AG09309 (cell line): ENCODE data around the gene JCAD.

Source experiments
- DNase-seq: peaks from one replicate; pipeline ENCODE4 v3.0.0-alpha.2; 2010; ENCODE audit warnings: low read depth
- H3K4me3 ChIP-seq: 2 replicates; pipeline ENCODE4 v1.5.1; 2011; ENCODE audit warnings: mild to moderate bottlenecking, low read depth, low read length, moderate library complexity; ENCODE audit not compliant: control insufficient read depth
- TF ChIP-seq, protein P1 (sequence below): IDR thresholded peaks from 2 replicates; pipeline ENCODE4 v1.5.1; 2011; ENCODE audit warnings: mild to moderate bottlenecking, low read depth, low read length, inconsistent platforms; ENCODE audit not compliant: insufficient read depth, control insufficient read depth; ENCODE audit errors: missing control alignments

JCAD gene

DNA sequence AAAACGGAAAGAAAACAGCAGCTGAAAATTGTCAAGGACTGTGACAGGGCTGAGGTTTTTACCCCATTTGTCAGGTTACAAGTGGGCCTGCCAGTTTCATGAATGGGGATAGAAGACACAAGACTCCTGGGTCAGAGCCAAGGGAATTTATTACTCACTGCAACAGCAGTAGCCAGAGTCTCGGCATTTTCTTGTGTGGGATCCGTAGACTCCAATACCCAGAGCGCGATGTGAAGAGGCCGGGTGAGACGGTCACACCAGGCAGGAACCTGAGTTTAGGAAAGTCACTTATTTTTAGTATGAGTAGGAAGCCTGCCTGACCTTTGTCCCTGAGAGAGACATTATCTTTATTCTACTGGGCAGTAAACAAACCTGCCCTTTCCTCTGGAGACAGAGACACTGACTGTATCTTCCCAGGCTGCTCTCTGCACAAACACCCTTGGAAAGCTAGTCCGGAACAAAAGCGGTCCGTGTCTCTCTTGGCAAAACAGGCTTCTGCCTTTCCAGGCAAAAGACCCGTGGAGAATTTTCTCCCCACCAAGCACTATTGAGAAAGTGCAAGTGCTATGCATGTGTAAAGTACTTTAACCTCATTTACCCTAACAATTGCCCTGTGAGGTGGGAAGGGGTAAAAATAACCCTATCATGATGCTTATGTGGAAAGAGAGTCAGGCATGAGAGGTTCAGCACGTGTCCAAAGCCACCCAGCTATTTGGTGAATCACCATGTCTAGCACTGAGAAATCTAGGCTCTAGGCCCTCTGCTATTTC, 58.4 kb downstream of the JCAD start:
- no peak overlapping the region for H3K4me3 ChIP-seq
- TF ChIP-seq, protein P1, sequence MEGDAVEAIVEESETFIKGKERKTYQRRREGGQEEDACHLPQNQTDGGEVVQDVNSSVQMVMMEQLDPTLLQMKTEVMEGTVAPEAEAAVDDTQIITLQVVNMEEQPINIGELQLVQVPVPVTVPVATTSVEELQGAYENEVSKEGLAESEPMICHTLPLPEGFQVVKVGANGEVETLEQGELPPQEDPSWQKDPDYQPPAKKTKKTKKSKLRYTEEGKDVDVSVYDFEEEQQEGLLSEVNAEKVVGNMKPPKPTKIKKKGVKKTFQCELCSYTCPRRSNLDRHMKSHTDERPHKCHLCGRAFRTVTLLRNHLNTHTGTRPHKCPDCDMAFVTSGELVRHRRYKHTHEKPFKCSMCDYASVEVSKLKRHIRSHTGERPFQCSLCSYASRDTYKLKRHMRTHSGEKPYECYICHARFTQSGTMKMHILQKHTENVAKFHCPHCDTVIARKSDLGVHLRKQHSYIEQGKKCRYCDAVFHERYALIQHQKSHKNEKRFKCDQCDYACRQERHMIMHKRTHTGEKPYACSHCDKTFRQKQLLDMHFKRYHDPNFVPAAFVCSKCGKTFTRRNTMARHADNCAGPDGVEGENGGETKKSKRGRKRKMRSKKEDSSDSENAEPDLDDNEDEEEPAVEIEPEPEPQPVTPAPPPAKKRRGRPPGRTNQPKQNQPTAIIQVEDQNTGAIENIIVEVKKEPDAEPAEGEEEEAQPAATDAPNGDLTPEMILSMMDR: no peak
- peak; percentile 83 for DNase-seq

DNA sequence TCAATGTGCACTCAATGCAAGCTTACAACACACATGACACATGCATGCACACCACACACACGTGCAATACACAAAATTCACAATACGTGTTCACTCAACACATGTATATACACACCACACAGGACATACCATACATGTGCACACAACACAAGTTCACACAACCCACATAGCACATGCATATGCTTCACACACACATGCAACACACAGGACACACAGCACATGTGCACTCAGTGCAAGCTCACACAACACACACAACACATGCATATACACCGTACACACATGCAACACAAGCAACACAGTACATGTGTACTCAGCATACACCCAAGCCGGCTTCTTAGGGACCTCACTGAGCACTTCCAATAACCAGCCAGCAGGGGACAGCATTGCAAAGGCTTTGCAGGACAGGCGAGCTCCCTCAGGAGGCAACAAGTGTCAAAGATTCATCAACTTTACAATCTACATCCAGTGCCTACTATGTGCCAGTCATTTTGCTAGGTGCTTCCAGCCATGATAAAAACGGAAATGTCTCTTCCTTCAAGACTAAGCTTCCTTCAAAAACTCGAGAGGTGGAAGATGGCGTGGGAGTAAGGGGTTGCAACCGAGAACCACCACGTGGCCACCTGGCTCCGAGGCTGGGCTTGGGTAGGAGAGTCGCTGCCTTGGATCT, 61.1 kb downstream of the JCAD start:
- TF ChIP-seq, protein P1: peak; percentile 100
- H3K4me3 ChIP-seq: no peak overlapping the region
- peak; percentile 44 for DNase-seq

DNA sequence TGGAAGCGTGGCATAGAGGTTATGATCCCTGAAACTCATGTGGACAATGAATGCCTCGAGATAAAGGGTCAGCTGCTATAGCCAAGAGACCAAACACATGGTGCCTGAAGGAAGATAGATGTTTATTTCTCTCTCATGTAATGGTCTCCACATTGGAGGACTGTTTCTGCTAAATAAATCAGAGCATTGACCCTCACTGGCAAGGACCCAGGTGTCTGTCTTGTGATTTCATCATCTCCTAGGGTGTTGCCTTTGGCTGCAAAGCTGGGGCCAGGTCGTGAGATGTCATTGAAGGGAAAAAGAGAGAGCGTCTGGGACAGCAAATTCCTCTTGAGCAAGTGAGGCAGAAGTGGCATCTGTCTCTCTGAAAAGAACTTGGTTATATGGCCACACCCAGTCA, 64.6 kb downstream of the JCAD start:
- DNase-seq: no peak
- TF ChIP-seq, protein P1: no peak
- H3K4me3 ChIP-seq: no peak overlapping the region

DNA sequence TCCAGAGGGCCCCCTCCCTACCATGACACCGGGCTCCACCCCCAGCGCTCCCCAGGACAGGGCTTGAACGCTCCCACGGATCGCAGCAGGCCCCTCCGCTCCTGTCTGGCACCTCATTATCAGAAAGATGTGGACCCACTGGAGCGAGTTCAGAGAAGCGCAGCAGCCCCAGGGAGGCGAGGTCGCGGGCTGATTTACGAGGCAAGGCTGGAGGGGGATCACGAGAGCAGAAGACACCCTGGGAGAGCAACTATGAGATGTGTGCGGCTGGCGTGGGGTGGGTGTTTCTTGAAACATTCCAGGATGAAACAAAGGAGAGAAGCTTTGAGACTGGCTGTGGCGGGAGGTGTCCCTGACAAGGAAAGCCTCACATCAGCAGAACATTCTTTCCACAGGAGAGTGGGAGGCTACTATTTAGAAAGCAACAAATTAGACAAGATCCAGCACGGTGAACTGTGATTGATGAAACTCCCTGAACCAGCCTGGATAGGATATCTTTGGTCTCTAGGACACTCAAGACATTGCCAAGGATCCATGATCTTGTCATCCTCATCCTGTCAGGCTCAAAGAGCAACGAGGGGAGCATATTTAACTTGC, 66.0 kb downstream of the JCAD start:
- H3K4me3 ChIP-seq: no peak overlapping the region
- TF ChIP-seq, protein P1: no peak
- DNase-seq: no peak

DNA sequence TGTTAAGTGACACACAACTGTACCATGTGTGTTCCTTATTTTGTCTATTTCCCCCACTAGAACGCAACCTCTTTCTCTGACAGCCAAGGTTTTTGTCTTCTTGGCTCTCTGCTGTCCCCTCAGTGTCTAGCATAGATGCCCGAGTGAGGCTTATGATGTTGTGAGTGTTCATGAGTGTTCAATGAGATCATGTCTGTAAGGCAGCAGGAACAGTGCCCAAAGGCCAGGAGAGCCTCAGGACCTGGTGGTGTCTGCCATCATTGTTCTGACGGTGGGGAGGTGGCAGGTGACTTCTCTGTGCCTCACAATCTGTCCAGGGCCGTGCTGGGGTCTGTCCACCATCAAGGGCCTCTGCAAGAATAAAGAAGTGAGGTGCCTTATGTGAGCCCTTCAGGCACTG, 66.5 kb downstream of the JCAD start:
- H3K4me3 ChIP-seq: no peak overlapping the region
- TF ChIP-seq, protein P1: no peak
- DNase-seq: no peak

DNA sequence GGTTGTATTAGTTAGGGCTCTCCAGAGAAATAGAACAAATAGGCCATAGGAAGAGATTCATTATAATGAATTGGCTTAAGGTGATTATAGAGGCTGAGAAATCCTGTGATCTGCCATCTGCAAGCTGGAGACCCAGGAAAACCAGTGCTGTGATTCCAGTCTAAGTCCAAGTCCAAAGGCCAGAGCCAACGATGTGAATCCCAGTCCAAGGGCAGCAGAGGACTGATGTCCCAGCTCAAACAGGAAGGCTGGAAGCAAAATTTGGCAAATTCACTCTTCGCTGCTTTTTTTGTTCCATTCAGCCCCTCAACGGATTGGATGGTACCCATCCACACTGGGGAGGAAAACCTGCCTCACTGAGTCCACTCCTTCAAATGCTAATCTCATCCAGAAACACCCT, 68.0 kb downstream of the JCAD start:
- DNase-seq: no peak
- TF ChIP-seq, protein P1: no peak
- no peak overlapping the region for H3K4me3 ChIP-seq
